ENCODE measurements around the gene WSB2.

DNA sequence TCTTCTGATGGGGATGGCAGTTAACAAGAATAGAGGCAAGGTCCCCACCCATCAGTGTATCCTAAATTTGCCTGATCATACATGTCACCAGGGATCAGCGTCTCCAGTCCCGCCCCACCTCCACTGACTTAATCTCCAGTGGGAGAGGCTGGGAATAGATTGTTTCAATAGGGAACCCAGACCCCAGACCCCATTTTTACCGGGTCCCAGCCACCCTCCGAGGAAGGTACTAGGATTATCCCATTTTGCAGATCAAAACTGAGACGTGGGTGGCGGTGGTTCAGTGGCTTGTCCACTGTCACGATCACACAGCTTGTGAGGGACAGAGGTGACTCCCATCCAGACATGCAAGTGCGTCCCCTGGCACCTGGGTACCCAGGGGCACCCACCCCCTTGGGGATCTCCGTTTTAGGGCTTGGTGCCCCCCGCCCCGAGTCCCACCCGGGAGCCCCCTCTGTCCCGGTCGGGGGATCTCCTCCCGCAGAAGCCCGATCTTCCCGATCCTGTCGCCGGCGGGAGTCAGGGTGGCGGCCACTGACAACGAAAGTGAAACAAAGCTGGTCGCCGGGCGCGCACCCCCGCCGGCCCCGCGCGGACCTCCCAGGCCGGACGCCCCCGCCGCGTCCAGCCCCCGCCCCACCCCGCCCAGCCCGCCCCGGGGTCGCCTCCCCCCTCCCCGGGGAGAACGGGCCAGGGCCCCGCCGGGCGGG lies 523 bp downstream of the WSB2 start:
- TF ChIP-seq, protein P1, sequence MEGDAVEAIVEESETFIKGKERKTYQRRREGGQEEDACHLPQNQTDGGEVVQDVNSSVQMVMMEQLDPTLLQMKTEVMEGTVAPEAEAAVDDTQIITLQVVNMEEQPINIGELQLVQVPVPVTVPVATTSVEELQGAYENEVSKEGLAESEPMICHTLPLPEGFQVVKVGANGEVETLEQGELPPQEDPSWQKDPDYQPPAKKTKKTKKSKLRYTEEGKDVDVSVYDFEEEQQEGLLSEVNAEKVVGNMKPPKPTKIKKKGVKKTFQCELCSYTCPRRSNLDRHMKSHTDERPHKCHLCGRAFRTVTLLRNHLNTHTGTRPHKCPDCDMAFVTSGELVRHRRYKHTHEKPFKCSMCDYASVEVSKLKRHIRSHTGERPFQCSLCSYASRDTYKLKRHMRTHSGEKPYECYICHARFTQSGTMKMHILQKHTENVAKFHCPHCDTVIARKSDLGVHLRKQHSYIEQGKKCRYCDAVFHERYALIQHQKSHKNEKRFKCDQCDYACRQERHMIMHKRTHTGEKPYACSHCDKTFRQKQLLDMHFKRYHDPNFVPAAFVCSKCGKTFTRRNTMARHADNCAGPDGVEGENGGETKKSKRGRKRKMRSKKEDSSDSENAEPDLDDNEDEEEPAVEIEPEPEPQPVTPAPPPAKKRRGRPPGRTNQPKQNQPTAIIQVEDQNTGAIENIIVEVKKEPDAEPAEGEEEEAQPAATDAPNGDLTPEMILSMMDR (IDR thresholded peaks at IDR 0.05), result no peak
- TF ChIP-seq POLR2AphosphoS5 (IDR thresholded peaks at IDR 0.05; ENCODE audit: low read depth, low read length) (peak; percentile 33; the same call in 1 of the 2 replicates), TCF7L2 (IDR thresholded peaks at IDR 0.05; ENCODE audit: low read depth, low read length) (no peak), SIN3A (IDR thresholded peaks at IDR 0.05; ENCODE audit: borderline replicate concordance, insufficient read depth, low read depth, low read length) (no peak)
